Retinal pigment epithelial cell (primary cell): ENCODE measurements around the gene MAP7D1.

Source experiments
- DNase-seq: peaks from one replicate; pipeline ENCODE4 v3.0.0-alpha.2; 2010; ENCODE audit warnings: low read depth
- H3K4me3 ChIP-seq: 2 replicates; pipeline ENCODE4 v1.5.1; 2011; ENCODE audit warnings: mild to moderate bottlenecking, low read length, control low read depth, moderate library complexity
- TF ChIP-seq, protein P1 (sequence below): conservative IDR thresholded peaks from 2 replicates; pipeline ENCODE4 v1.5.1; 2011; ENCODE audit warnings: low read depth, low read length, control low read depth, inconsistent platforms

MAP7D1 gene

DNA sequence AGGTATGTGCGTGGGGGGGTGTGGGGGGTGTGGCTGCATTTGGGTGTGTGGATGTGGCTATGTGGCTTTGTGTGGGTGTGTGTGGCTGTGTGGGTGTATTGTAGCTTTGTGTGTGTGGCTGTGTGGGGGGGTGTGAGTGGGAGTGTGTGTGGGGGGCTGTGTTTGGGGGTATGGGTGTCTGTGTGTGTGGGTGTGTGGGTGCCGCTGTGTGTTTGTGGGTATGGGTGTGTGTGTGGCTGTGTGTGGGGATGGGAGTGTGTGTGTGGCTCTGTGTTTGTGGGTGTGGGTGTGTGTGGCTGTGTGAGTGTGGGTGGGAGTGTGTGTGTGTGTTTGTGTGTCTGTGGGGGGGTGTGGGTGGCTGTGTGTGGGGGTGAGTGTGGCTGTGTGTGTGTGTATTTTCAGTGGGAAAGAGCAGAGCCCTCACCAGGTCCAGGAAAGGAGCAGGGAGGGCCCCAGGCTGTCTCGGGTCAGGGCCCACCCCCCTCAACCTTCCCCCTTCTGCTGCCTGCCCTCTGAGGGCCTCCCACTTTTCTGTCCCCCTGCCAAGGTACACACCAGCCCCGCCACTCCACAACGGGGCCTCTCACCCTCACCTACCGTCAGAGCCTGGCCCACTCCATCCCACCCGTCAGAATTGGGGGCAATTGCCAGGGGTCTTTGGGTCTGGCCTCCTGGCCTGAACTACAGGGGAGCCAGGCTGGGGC, 29.0 kb upstream of the MAP7D1 start:
- DNase-seq = no peak
- H3K4me3 ChIP-seq = no peak overlapping the region
- TF ChIP-seq, protein P1, sequence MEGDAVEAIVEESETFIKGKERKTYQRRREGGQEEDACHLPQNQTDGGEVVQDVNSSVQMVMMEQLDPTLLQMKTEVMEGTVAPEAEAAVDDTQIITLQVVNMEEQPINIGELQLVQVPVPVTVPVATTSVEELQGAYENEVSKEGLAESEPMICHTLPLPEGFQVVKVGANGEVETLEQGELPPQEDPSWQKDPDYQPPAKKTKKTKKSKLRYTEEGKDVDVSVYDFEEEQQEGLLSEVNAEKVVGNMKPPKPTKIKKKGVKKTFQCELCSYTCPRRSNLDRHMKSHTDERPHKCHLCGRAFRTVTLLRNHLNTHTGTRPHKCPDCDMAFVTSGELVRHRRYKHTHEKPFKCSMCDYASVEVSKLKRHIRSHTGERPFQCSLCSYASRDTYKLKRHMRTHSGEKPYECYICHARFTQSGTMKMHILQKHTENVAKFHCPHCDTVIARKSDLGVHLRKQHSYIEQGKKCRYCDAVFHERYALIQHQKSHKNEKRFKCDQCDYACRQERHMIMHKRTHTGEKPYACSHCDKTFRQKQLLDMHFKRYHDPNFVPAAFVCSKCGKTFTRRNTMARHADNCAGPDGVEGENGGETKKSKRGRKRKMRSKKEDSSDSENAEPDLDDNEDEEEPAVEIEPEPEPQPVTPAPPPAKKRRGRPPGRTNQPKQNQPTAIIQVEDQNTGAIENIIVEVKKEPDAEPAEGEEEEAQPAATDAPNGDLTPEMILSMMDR = no peak

DNA sequence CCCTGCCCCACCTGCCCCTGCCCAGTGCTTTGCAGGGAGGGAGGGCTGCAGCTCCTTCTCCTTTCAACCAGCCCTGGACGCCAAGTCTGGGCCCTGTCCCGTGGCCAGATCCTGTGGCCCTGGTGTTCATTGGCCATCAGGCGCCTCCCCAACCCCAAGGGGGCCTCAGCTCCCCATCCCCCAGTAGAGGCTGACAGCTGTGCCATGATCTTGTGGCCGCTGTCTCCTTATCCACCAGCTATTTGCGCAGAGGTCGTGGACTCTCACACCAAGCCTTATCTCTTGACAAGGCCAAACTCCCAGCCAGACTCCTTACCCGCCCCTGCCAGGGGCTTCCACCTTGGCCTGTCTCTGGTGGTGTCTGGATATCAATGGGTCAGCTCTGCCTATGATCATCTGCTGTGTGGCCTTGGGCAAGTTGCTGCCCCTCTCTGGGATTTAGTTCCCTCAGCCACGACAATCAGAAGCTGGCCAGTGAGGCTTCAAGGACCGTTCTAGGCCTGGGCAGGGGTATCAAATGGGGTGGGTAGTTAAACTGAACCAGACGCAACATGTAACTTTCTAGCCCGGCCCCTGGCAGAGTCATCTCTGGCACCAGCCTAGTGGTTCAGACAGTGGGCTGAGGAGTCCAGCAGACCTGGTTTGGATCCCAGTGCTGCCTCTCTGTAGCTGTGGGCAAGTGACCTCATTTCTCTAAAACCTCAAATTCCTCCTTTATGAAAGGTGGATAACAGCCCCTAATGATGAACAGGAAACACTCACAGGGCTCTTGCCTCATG, 27.6 kb upstream of the MAP7D1 start:
- no peak for DNase-seq
- no peak overlapping the region for H3K4me3 ChIP-seq
- TF ChIP-seq, protein P1 = no peak

DNA sequence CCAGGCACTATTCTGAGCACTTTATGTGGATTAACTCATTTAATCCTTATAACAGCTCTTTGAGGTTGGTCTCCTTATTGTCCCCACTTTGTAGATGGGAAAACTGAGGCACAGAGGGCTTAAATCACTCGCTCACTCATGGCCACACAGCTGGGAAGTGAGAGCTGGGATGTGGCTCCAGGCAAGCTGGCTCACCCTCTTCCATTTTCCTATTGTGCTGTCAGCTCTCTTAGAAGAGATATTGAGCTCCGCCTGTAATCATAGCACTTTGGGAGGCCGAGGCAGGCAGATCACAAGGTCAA, 27.1 kb upstream of the MAP7D1 start:
- DNase-seq = no peak

DNA sequence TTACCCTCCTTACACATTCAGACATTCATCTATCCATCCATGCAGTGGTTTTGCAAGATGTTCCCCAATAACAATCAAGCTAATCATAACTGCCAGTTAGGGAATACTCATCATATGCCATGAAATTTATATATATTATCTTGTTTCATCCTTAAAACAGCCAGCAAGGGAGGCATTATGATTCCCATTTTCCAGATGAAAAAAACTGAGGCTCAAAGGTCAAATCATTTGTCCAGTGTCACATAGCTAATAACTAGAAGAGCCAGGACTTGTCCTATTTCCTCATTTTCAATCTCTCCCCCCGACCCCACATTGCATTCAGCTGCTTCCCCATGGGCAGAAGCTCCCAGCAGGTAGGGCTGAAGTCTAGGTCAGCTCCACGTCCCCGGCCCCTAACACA, 23.9 kb upstream of the MAP7D1 start:
- no peak overlapping the region for H3K4me3 ChIP-seq
- TF ChIP-seq, protein P1 = no peak
- no peak for DNase-seq

More for the DNA sequence above, 27.1 kb upstream of the MAP7D1 start:
- TF ChIP-seq, protein P1 = no peak
- H3K4me3 ChIP-seq = no peak overlapping the region

DNA sequence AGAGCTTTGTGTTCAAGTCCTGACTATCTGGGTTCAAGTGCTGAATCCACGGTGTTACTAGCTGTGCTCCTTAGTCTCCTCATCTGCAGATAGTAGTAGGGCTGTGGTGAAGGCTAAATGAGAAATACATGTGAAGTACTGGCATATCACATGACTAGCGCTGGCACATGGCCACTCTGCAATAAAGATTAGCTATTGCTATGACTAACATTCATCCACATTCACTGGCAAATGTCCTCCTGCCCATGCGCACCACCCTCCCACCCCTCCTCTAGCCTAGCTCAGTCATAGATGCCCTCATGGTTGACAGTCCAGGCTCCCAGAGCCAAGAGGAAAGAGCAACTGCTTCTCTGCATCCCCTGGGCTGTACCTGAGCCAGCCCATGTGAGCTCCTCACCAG, 22.5 kb upstream of the MAP7D1 start:
- H3K4me3 ChIP-seq = no peak overlapping the region
- TF ChIP-seq, protein P1 = no peak
- peak; percentile 89 for DNase-seq

DNA sequence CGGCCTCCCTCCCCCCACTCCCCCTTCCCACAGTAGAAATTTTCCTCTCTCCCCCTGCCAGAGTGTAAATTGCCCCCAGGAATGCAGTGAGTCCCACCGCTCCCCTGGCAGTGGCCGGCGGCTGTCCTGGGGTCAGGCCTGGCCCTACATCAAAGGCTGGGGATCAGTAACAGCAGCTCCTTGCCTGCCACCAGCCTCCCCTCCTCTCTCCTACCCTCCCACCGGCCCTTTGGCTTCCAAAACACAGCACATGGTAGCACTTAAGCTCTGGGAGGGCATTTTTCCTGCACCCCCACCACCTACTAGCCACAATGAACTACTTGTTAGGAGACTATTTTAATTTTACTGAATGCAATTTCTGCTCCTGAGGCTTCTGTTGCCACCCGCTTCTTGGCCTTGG, 21.9 kb upstream of the MAP7D1 start:
- TF ChIP-seq, protein P1 = no peak
- DNase-seq = no peak
- H3K4me3 ChIP-seq = no peak overlapping the region
